A549 (cell line): Measurements from ENCODE around the gene EML2.

ENCODE experiments used
- CTCF ChIP-seq: fragments of >200 bp; sonication (Bioruptor Twin); formaldehyde crosslinking; IDR thresholded peaks from 3 replicates; pipeline ENCODE4 v1.5.1; 2016
- MAZ ChIP-seq: fragments of 150-350 bp; IDR thresholded peaks from 2 replicates; pipeline ENCODE4 v1.6.1; 2014; ENCODE audit warnings: antibody characterized with exemption, low read depth, low read length, borderline replicate concordance
- POLR2A ChIP-seq: IDR thresholded peaks from 2 replicates; pipeline ENCODE4 v1.6.1; 2012; ENCODE audit warnings: mild to moderate bottlenecking, low read length

DNA sequence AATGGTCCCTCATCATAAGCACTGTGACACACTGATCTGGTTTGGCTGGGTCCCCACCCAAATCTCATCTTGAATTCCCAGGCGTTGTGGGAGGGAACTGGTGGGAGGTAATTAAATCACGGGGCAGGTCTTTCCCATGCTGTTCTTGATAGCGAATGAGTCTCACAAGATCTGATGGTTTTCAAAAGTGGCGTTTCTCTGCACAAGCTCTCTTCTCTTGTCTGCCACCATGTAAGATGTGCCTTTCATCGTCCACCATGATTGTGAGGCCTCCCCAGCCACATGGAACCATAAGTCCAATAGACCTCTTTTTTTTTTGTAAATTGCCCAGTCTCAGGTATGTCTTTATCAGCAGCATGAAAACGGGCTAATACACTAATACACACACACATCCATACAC lies 30.2 kb downstream of the EML2 start:
- no peak for TF ChIP-seq POLR2A
- TF ChIP-seq MAZ, result no peak
- TF ChIP-seq CTCF, result no peak
